Astrocyte of the spinal cord (primary cell): Measurements from ENCODE around the gene MTUS2.
"Not testable (repeated sequence)": the region's sequence is repeated elsewhere in the genome, so short reads cannot be mapped to it uniquely, and the experiment has no call there.

Experiments
- DNase-seq: peaks from one replicate; pipeline ENCODE4 v3.0.0; 2011; ENCODE audit warnings: low read depth, low spot score
- H3K4me3 ChIP-seq: 2 replicates; pipeline ENCODE4 v1.5.1; 2011; ENCODE audit warnings: low read depth, mild to moderate bottlenecking, low read length, moderate library complexity
- in situ Hi-C: cut with HindIII; loops from 2 replicates; pipeline ENCODE4 v1.10.0; 2017; ENCODE audit warnings: low sequenced_read_pairs
- TF ChIP-seq, protein P1 (sequence below): IDR thresholded peaks from 2 replicates; pipeline ENCODE4 v1.5.1; 2012; ENCODE audit warnings: low read depth, mild to moderate bottlenecking, low read length, inconsistent platforms

The MTUS2 gene

DNA sequence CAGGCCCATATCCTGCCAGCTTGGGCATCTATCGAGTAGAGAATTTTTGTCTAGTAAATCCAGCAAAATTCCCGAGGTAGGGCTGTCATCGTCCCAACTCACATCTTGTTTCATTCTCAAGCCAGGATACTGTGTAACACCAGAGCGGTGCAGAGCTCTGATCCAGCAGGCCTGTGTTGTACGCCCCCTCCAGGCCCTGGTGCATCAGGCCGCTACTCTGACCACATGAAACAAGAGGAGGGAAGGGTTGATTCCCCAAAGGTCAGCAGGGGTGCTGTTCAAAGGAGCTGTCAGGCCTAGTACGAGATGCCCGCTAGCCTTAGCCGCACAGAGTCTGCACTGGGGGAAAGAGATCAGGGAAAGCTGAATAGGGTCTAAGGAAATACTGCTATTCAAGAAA, 499.3 kb downstream of the MTUS2 start:
- DNase-seq: no peak
- TF ChIP-seq, protein P1, sequence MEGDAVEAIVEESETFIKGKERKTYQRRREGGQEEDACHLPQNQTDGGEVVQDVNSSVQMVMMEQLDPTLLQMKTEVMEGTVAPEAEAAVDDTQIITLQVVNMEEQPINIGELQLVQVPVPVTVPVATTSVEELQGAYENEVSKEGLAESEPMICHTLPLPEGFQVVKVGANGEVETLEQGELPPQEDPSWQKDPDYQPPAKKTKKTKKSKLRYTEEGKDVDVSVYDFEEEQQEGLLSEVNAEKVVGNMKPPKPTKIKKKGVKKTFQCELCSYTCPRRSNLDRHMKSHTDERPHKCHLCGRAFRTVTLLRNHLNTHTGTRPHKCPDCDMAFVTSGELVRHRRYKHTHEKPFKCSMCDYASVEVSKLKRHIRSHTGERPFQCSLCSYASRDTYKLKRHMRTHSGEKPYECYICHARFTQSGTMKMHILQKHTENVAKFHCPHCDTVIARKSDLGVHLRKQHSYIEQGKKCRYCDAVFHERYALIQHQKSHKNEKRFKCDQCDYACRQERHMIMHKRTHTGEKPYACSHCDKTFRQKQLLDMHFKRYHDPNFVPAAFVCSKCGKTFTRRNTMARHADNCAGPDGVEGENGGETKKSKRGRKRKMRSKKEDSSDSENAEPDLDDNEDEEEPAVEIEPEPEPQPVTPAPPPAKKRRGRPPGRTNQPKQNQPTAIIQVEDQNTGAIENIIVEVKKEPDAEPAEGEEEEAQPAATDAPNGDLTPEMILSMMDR: no peak
- H3K4me3 ChIP-seq: no peak overlapping the region
- in situ Hi-C loops: no loop called here

DNA sequence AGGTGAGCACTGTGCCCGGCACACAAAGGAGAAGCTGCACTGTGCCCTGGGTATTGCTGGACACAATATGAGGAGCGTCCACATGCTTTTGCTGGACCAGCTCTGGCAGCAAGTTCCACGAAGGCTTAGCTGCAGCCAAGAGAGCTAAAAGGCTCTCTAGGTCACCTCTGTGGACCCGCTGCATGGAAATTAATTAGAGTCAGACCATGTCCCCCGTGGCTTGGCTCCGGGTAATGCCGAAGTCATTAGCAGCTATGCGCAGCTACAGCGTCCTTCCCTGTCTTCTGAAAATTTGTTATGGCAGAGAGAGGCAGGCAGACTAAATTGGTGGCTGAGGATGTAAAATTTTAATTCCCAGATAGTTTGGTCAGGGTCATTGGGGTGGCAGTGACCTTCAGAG, 503.8 kb downstream of the MTUS2 start:
- H3K4me3 ChIP-seq: no peak overlapping the region
- in situ Hi-C loops: no loop called here
- TF ChIP-seq, protein P1: no peak
- DNase-seq: no peak

DNA sequence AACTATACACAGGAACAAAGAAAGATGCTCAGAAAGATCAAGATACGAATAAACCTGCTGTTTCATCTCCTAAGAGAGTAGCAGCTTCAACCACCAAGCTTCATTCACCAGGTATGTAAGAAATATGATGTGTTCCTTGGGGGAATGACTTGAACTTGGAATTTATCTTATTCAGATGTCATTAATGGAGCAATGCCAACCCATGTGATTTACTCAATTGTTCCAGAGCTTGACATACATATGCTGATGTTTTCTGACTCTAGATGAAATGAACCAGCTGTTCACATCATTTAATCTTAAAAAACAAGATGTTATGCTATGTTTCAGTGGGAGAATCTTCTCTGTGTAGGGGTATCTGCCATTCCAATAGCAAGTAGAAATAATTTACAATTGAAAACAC, 504.5 kb downstream of the MTUS2 start:
- DNase-seq: no peak
- TF ChIP-seq, protein P1: no peak
- in situ Hi-C loops: no loop called here
- H3K4me3 ChIP-seq: no peak overlapping the region

- no peak overlapping the region for H3K4me3 ChIP-seq
- in situ Hi-C loops: no loop called here
- no peak for DNase-seq
- TF ChIP-seq, protein P1: no peak
Observed at GRCh38 chr13:29328501-29328900, 508.4 kb downstream of the MTUS2 start.

GRCh38 chr13:29336356-29336755, 516.2 kb downstream of the MTUS2 start:
- no peak for DNase-seq
- H3K4me3 ChIP-seq: no peak overlapping the region
- in situ Hi-C loops: no loop called here
- TF ChIP-seq, protein P1: no peak

DNA sequence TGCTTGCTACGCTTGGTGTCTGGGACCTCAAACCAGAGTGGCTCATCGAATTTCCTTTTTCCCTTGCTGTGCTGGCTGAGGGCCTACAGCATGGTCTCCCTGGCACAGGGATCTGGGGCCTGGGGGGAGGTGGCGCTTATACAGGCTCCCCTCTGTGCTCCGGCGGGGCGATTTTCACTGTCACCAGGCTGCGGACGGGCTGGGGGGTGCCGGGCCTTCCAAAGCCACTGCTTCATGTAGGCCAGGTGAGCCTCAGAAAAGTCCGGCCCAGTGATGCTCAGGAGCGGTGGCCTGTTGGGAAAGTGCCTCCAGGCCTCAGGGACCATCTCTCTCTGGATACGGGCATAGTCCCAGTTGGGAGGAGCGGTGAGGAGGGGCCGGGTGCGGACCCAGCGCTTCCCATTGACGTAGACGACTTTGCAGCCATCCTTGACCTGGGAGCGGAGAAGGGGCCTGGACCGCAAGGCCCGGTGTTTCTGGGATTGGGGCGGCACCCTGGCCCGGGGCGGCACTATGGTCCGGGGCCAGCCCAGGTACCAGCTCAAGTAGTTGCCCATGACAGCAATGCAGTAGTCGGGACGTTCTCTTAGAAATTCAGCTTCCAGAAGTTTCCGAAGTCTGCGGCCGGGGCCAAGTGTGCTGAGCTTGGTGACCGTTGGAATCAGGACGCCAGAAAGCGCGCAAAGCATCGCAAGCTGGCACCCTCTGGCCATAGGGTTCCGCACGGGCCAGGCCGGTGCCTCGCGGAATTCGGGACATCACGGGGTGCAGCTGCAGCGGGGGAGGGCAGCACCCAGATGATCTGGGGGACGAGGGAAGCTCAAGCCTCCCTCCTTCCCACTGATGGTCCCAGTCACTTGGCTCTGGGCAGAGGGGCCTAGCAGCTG, 519.5 kb downstream of the MTUS2 start:
- TF ChIP-seq, protein P1: no peak
- no peak for DNase-seq
- in situ Hi-C loops: no loop called here
- H3K4me3 ChIP-seq: no peak overlapping the region

DNA sequence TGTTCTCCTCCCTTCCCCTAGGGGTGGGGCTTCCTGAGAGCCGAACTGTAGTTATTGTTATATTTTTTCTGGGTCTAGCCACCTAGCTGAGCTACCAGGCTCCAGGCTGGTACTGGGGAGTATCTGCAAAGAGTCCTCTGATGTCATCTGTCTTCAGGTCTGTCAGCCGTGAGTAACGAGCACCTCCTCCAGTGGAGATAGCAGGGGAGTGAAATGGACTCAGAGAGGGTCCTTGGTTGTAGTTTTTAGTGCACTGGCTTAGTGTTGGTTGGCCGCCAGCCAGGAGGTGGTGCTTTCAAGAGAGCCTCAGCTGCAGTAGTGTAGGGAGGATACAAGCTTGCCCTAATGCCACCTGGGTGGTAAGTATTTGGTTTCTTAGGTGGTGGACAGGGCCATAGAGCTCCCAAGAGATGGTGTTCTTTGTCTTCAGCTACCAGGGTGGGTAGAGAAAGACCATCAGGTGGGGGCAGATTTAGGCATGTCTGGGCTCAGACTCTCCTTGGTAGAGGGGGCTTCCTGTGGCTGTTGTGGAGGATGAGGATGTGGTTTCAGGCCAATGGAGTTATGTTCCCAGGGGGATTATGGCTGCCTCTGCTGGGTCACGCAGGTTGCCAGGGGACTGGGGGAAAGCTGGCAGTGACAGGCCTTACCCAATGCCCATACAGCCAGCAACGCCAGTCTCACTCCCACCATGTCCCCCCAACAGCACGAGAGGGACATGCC, 525.9 kb downstream of the MTUS2 start:
- H3K4me3 ChIP-seq, in situ Hi-C loops, DNase-seq: not testable (repeated sequence)
